GM12801 (cell line): ENCODE measurements around the gene PAM.

Experiments used
- CTCF ChIP-seq: IDR thresholded peaks from one replicate; pipeline ENCODE4 v1.5.1; 2011; ENCODE audit warnings: control low read depth; ENCODE audit not compliant: insufficient read length; ENCODE audit errors: extremely low read depth

The PAM gene

GRCh38 chr5:103005276-103005675 lies 250.2 kb downstream of the PAM start:
- no peak for TF ChIP-seq CTCF

GRCh38 chr5:103006921-103007320 lies 251.8 kb downstream of the PAM start:
- TF ChIP-seq CTCF: no peak

GRCh38 chr5:103010168-103010567 lies 255.1 kb downstream of the PAM start:
- TF ChIP-seq CTCF: no peak

GRCh38 chr5:103013933-103014552 lies 258.9 kb downstream of the PAM start:
- no peak for TF ChIP-seq CTCF

GRCh38 chr5:103014983-103015382 lies 259.9 kb downstream of the PAM start:
- no peak for TF ChIP-seq CTCF

GRCh38 chr5:103016167-103016566 lies 261.1 kb downstream of the PAM start:
- no peak for TF ChIP-seq CTCF

- TF ChIP-seq CTCF: no peak
These were observed 264.7 kb downstream of the PAM start for GRCh38 chr5:103019804-103020203.
